HG02610 (cell line): ENCODE measurements around the gene ITSN2.

Source experiments
- ATAC-seq: cut with Tn5 transposase; IDR thresholded peaks from one replicate; pipeline ENCODE4 v1.9.1; 2021; ENCODE audit warnings: mild to moderate bottlenecking, moderate library complexity; ENCODE audit not compliant: unreplicated experiment

Gene ITSN2

GRCh38 chr2:24273598-24273997 is 86.7 kb downstream of the ITSN2 start:
- no peak for ATAC-seq

GRCh38 chr2:24272907-24273306 is 87.4 kb downstream of the ITSN2 start:
- no peak for ATAC-seq

GRCh38 chr2:24272161-24272802 is 88.1 kb downstream of the ITSN2 start:
- no peak for ATAC-seq

- no peak for ATAC-seq
These were observed 91.1 kb downstream of the ITSN2 start for GRCh38 chr2:24269265-24269664.

GRCh38 chr2:24265212-24265611 is 95.1 kb downstream of the ITSN2 start:
- ATAC-seq = no peak

- ATAC-seq = no peak
These were observed 97.8 kb downstream of the ITSN2 start for GRCh38 chr2:24262421-24262970.

GRCh38 chr2:24261441-24261840 is 98.9 kb downstream of the ITSN2 start:
- ATAC-seq = no peak

- ATAC-seq = no peak
These were observed 101.0 kb downstream of the ITSN2 start for GRCh38 chr2:24259316-24259715.

GRCh38 chr2:24258718-24259117 is 101.6 kb downstream of the ITSN2 start:
- ATAC-seq = no peak

GRCh38 chr2:24253303-24253919 is 106.9 kb downstream of the ITSN2 start:
- ATAC-seq = no peak

- ATAC-seq = no peak
These were observed 112.7 kb downstream of the ITSN2 start for GRCh38 chr2:24247592-24247991.

- ATAC-seq = no peak
These were observed 113.2 kb downstream of the ITSN2 start for GRCh38 chr2:24247164-24247563.

- no peak for ATAC-seq
These were observed 114.2 kb downstream of the ITSN2 start for GRCh38 chr2:24245986-24246776.

- ATAC-seq = no peak
These were observed 118.8 kb downstream of the ITSN2 start for GRCh38 chr2:24241528-24241927.

- no peak for ATAC-seq
These were observed 120.8 kb downstream of the ITSN2 start for GRCh38 chr2:24239553-24239952.

GRCh38 chr2:24238158-24238557 is 122.2 kb downstream of the ITSN2 start:
- ATAC-seq = no peak

GRCh38 chr2:24237313-24237712 is 123.0 kb downstream of the ITSN2 start:
- ATAC-seq = no peak

GRCh38 chr2:24233321-24233720 is 127.0 kb downstream of the ITSN2 start:
- no peak for ATAC-seq

- no peak for ATAC-seq
These were observed 128.9 kb downstream of the ITSN2 start for GRCh38 chr2:24231461-24231881.

- no peak for ATAC-seq
These were observed 131.9 kb downstream of the ITSN2 start for GRCh38 chr2:24228470-24228869.

GRCh38 chr2:24225499-24226242 is 134.7 kb downstream of the ITSN2 start:
- ATAC-seq = no peak
